Mucosa of stomach (tissue), 1 donor: ENCODE results near the gene GIMAP5.
A peak's percentile ranks its signal among the peaks of the same experiment; 100 is the strongest.

Experiments used
- H3K27me3 ChIP-seq: one replicate; pipeline ENCODE4 v1.7.0; 2013; ENCODE audit warnings: mild to moderate bottlenecking, low read length; ENCODE audit not compliant: control insufficient read depth, insufficient read depth
- H3K36me3 ChIP-seq: one replicate; pipeline ENCODE4 v1.7.0; 2013; ENCODE audit warnings: low read length; ENCODE audit not compliant: control insufficient read depth, insufficient read depth
- H3K4me1 ChIP-seq: one replicate; pipeline ENCODE4 v1.7.0; 2013; ENCODE audit warnings: mild to moderate bottlenecking, low read length; ENCODE audit not compliant: control insufficient read depth, insufficient read depth
- H3K4me3 ChIP-seq: one replicate; pipeline ENCODE4 v1.7.0; 2013; ENCODE audit warnings: low read length
- H3K9ac ChIP-seq: one replicate; pipeline ENCODE4 v1.7.0; 2013; ENCODE audit warnings: mild to moderate bottlenecking, low read length, moderate library complexity
- H3K9me3 ChIP-seq: one replicate; pipeline ENCODE4 v1.7.0; 2013; ENCODE audit warnings: mild to moderate bottlenecking, low read length, moderate library complexity; ENCODE audit not compliant: control insufficient read depth
- donor health status: Pancreatic carcinoma.

The GIMAP5 gene

DNA sequence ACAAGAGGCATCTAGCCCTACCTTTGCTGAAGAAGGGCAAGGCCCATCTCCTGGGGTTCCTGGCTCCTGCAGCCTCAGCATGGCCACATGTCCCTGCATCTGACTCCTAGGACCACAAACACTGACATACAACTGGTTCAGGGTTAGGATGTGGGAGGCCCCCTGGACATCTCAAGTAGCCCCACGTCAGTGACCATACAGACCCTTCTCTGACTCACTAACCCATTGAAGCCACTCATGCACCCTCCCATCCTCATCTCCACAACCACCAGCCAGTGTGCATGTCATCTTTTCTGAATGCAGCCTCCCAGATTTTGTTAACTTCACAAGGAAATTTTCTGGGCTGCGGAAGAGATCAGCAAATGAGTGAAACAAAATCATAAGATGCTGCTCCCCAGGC is 44.7 kb downstream of the GIMAP5 start:
- H3K9me3 ChIP-seq = no peaks in the 10 kb centered on the region
- H3K36me3 ChIP-seq = no peaks in the 10 kb centered on the region
- no peaks in the 10 kb centered on the region for H3K27me3 ChIP-seq
- no peak overlapping the region for H3K4me3 ChIP-seq
- no peak overlapping the region for H3K9ac ChIP-seq
- H3K4me1 ChIP-seq = peaks cover 33% of the 10 kb centered on the region

DNA sequence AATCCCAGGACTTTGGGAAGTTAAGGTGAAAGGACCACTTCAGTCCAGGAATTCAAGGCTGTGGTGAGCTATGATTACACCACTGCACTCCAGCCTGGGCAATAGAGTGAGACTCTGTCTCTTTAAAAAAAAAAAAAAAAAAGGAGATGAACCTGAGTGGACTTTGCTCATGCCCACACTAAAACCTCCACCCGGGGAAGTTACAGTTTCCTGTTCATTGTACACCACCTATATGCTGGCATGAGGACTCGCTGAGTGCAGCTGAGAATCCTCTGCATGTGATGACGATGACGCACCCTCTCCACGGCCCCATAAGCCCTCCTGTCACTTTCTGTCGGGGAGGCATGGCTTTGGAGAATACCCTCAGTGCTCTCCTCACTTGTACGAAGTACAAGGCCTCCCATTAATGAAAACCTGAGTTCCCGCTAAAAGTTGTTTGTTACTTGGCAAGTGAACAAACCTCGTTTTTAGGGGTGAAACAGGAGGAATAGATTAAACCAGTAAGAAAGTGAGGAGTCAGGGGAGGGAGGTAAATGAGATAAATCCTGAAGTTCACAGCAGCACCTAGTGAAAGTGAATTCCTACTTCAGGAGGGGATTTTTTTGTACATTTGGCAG is 47.0 kb downstream of the GIMAP5 start:
- H3K36me3 ChIP-seq = no peaks in the 10 kb centered on the region
- H3K9ac ChIP-seq = peak overlapping the region; percentile 25
- peaks cover 53% of the 10 kb centered on the region for H3K4me1 ChIP-seq

DNA sequence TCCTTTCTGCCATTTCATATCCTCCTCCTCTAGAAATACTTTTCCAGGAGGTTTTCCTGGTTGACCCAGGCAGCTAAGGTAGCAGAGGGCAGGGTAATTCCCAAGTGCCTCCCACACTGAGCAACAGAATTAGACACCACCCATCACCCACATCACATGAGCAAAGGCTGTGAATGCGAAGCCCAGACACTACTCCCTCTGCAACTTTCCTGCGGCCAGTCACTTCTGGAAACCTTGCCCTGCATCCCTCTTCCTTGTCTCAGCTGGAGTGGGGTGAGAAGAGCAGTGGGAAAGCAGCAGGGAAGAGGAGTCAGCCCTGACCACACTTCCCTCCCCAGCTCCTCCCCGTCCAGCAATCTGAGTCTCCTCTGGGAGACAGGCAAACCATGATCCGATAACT is 47.7 kb downstream of the GIMAP5 start:
- H3K36me3 ChIP-seq = no peaks in the 10 kb centered on the region
- H3K27me3 ChIP-seq = no peaks in the 10 kb centered on the region
- peak overlapping the region; percentile 25 for H3K9ac ChIP-seq
- H3K4me3 ChIP-seq = no peak overlapping the region
- peaks cover 54% of the 10 kb centered on the region for H3K4me1 ChIP-seq
- no peaks in the 10 kb centered on the region for H3K9me3 ChIP-seq

More for the DNA sequence above, 47.0 kb downstream of the GIMAP5 start:
- no peak overlapping the region for H3K4me3 ChIP-seq
- H3K27me3 ChIP-seq = no peaks in the 10 kb centered on the region
- no peaks in the 10 kb centered on the region for H3K9me3 ChIP-seq

DNA sequence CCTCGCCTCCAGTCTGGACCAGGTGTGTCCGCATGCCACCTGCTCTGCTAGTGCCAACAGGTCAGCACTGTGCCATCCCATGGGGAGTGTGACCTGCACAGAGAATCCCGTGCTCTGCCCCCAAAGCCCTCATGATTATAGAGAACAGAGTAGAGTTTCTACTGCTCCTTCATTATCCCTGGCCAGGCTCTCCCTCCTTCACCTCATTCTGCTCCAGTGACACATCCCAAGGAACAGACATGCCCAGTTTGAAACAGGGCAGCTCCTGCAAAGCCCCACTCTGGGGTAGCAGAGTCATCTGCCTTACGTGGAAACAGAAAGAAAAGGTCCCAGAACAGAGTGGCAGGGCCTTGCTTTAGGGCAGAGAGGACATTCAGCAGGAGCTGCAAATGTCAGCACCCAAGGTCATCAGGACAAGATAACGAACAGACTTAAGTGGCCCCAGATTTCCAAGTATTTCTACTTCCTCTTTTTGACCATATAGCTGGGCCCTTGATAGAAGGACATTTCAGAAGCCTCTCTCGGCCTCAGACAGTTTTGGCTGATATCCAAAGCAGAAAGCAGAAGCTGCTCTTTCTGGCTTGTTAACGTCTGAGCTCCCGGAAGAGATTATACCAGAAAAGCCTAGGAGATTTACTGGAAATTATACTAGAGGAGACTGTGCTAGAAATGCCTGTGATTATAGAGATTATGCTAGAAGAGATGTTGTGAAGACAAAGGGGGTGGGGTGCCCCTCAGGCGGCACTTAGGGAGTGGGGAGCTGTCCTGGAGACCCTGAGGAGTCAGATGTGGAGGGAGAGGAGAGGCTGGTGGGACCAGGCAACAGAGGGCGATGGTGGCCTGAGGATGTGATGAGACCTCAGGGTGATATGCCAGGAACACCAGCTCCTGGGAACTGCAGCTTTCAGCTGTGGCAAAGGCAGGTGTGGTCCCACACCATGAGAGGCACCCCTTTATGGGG is 50.4 kb downstream of the GIMAP5 start:
- H3K4me1 ChIP-seq = peaks cover 39% of the 10 kb centered on the region
- H3K9me3 ChIP-seq = no peaks in the 10 kb centered on the region
- H3K36me3 ChIP-seq = no peaks in the 10 kb centered on the region
- peak overlapping the region; percentile 1 for H3K9ac ChIP-seq
- no peak overlapping the region for H3K4me3 ChIP-seq
- no peaks in the 10 kb centered on the region for H3K27me3 ChIP-seq

DNA sequence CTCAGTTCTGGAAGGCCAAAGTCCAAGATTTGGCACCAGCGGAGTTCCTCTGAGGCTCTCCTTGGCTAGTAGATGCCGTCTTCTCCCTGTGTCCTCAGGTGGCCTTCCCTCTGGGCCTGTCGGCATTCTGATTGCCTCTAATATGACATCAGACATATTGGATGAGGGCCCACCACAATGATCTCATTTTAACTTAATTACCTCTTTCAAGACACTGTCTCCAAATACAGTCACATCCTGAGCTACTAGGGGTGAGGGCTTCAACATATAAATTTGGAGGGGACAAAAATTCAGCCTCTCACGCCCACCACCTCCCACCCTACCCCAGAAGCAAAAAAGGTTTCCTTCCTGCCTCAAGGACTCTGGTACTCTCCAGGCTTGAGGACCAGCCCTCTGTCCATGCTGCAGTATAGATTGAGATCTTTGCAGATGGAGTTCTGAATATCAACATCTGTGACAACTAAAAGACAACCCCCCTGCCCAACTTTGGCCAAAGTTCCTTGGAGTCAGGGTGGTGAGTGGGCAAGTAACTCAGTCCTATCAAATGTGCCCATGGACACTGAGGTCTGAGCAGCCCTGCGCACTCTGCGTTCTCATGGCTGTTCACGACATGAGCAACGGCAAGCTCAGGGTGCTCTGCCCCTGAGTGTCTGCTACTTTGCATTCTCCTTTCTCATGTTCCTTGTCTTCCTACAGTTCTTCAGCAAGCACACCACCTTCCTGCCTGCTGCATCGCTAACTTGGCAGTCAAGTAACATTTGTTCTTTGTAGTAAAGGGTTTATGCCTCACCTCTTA is 51.5 kb downstream of the GIMAP5 start:
- Histone ChIP-seq H3K9ac (peak overlapping the region; percentile 1), H3K4me3 (no peak overlapping the region), H3K27me3 (no peaks in the 10 kb centered on the region), H3K36me3 (no peaks in the 10 kb centered on the region), H3K9me3 (no peaks in the 10 kb centered on the region), H3K4me1 (peaks cover 39% of the 10 kb centered on the region)

DNA sequence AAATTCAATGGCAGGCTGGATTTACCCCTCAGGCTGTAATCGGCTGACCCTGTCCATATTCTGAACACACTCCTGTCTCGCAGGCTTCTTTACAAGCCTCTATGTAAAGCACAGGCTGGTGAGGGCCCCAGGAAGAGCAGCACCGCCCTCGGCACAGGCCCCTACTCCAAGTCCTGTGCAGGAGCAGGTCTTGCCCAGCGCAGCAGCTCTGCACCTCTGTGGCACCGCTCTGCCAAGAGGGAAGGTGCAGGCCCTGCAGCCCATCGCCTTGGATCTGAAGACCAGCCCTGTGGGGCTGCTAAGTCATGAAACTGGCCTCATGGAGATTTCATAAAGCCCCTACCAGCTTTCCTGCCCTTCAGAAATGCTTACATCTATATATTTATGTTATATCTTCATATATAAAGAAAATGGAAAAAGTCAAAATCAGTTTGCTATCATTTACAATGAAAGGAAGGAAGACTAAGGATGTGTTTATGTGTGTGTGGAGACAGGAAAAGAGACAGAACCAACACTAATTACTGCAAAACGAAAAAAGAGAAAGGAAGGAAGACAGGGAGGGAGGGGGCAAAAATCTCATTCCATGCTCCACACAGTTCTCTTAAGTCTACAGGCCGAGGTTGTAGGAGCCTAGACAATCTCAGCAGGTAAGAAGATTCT is 53.3 kb downstream of the GIMAP5 start:
- Histone ChIP-seq H3K9ac (no peak overlapping the region), H3K36me3 (no peaks in the 10 kb centered on the region), H3K9me3 (no peaks in the 10 kb centered on the region), H3K4me1 (peaks cover 21% of the 10 kb centered on the region), H3K27me3 (no peaks in the 10 kb centered on the region), H3K4me3 (no peak overlapping the region)

DNA sequence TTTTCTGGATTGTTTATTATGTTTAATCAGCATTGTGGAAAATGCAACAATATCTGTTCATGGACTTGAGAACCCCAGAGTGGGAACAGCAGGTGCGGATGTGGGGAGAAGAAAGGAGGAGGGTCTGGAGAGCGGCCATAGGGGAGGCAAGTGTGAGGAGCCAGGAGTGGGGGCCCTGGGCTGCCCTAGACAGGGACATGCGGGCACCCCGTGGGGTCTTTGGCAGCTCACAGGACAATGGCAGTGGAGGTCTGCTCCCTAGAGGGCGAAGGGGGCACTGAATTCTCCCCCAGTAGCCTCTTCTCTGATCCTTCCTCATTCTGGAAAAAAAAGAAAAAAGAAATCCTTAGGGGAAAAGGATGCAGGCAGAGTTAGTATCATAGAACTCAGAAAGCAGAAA is 54.1 kb downstream of the GIMAP5 start:
- Histone ChIP-seq H3K9ac (no peak overlapping the region), H3K9me3 (no peaks in the 10 kb centered on the region), H3K36me3 (no peaks in the 10 kb centered on the region)

DNA sequence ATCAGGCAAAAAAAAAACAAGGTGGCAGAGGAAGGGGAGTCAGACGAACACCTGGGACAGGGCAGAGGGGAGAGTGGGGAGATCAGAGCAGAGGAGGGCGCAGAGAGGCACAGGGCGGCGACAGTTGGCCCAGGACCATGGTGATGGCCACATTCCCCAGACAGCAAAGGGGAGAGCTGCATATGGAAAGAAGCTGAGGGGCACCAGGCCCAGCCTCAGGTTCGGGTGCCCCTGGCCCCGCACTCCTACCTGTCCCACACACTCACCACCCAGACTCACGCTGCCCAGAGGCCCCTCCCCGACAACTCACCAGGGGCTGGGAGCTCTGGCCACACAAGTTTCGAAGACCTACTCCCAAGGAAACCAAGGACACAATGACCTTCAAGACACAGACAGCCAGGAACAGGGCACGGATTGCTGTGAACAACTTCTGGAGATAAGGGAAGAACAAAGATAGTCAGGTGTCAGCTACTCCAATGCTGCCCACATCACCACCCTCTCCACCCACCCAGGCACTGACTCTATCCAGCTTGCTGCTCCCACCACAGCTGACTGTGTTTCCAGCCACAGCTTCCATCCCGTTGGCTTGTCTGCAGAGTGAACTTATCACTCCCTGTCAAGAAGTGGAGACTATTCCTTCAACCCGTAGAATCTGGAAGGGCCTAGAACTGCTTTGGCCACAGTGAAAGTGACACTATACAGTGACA is 54.7 kb downstream of the GIMAP5 start:
- Histone ChIP-seq H3K4me1 (peaks cover 20% of the 10 kb centered on the region), H3K27me3 (no peaks in the 10 kb centered on the region), H3K9ac (no peak overlapping the region), H3K9me3 (no peaks in the 10 kb centered on the region), H3K4me3 (no peak overlapping the region), H3K36me3 (no peaks in the 10 kb centered on the region)

More for the DNA sequence above, 54.1 kb downstream of the GIMAP5 start:
- Histone ChIP-seq H3K4me1 (peaks cover 20% of the 10 kb centered on the region), H3K4me3 (no peak overlapping the region), H3K27me3 (no peaks in the 10 kb centered on the region)
